IPS-NIHi7 (cell line): Measurements from ENCODE around the gene COA3.
A peak's percentile ranks its signal among the peaks of the same experiment; 100 is the strongest.
"Not testable (repeated sequence)": the region's sequence is repeated elsewhere in the genome, so short reads cannot be mapped to it uniquely, and the experiment has no call there.

Source experiments
- DNase-seq: peaks from one replicate; pipeline ENCODE4 v3.0.0; 2012; ENCODE audit warnings: mixed read lengths; ENCODE audit errors: extremely low spot score

The COA3 gene

DNA sequence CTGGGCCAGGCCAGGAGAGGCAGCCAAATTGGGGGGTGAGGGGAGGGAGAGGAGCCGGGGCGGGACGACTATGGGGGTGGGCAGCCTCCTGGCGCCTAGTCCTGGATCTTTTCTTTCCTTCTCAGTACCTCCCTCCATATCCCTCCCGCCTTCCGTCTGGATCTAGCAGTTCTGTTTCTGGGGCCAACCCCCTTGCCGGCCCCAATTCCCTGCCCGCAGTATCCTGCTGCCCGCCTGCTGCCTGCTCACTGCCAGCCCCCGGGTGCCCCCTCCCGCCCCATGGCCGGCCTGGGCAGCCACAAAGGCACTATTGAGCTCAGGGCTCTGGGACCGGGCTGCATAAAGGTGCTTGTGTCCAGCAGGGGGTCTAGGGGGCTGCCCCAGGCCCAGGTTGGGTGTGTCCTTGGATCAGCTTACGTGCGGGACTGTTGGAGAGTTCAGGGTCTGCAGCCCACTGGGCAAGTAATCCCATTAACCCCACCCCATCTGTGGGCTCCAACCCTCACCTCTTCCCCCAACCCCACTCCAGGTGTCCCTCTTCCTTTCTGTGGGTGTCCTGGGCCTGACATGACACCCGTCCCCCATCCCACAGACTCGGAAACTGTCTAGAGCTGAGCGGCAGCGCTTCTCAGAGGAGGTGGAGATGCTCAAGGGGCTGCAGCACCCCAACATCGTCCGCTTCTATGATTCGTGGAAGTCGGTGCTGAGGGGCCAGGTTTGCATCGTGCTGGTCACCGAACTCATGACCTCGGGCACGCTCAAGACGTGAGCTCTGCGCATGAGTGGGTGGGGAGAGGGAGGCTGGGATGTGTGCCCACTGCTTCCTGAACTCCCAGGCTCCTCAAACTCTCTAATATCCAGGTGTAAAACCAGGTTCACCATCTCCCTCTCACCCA is 16.1 kb downstream of the COA3 start:
- no peak for DNase-seq

DNA sequence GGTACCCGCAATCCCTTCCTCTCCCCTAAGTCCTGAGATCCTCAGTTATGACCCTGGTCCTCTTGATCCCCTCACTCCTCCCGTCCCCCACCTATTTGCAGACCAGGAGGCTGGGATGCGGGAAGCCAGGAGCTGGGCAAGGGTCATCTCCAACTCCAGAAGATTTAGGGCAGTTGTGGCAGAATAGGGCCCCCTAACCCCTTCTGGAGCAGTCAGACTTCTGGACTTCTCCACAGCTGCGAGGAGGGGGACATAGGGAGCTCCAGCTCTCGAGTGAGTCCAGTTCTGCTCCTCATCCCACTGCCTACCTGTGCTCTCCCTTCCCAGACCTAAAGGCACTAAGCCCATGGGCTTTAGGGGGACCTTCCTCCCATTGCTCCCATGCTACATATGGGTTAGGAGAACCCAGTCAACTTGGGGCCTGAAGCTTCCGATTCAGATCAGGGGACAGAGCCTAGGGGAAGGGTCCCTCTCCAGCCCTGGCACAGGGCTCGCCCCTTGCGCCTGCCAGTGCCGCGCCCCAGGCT is 16.8 kb downstream of the COA3 start:
- DNase-seq, result no peak

DNA sequence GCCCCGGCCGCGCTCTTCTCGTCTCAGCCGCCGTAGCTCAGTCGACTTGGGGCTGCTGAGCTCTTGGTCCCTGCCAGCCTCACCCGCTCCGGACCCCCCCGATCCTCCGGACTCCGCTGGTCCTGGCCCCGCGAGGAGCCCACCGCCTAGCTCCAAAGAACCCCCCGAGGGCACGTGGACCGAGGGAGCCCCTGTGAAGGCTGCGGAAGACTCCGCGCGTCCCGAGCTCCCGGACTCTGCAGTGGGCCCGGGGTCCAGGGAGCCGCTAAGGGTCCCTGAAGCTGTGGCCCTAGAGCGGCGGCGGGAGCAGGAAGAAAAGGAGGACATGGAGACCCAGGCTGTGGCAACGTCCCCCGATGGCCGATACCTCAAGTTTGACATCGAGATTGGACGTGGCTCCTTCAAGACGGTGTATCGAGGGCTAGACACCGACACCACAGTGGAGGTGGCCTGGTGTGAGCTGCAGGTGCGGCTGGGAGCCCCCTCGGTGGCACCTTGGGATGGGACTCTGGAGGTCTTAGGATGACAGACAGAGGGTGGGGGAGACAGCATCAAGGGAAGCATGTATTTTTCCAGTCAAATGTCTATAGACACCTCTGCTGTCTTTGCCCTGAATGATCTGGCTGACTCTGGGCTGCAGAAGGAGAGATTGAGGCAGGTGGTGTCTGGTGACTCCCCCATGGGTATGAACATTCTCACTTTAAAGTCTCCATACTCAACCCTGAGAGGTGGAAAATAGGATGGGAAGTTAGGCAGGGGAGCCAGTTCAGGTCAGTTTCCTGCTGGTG is 17.5 kb downstream of the COA3 start:
- no peak for DNase-seq

DNA sequence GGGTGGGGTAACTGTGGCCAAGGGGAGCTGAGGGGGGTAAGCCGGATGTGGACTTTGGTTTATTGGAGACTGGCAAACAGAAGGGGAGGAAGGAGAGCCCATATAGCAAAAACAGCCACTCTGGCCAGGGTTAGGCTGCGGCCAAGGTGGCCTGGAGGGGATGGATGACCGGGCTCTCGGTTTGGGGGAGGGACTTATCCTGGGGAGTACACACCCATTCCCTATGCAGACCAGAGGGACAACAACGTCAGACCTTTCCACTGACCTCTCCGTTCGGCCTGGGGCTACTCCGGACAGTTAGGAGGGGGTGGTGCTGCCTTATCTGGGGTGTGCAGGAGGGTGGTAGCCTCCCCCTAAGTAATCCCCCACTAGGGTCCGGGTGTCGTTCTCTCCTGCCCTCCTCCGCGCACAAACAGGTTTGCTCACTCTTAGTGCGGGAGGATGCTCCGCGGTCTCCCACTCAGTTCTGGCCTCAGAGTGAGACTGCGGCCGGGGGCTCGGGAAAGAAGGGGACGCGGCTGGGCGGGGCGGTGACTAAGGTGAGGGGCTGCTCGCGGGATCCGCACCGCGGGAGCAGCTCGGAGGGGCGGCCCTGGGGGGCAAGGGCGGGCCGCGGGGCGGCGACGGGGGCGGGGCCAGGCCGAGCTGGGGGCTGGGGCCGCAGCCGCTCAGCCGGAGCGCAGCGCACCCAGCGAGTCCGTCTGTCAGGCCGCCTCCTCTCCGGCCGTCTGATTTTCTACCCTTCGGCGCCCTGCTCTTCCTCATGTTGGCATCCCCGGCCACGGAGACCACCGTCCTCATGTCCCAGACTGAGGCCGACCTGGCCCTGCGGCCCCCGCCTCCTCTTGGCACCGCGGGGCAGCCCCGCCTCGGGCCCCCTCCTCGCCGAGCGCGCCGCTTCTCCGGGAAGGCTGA is 18.3 kb downstream of the COA3 start, which contains the start of gene WNK4:
Gene WNK4 (plus strand): TSS at position 675 of the 915 bp plus-strand sequence. CDS start 89 bp downstream, at position 764.
- peak; percentile 81 for DNase-seq

DNA sequence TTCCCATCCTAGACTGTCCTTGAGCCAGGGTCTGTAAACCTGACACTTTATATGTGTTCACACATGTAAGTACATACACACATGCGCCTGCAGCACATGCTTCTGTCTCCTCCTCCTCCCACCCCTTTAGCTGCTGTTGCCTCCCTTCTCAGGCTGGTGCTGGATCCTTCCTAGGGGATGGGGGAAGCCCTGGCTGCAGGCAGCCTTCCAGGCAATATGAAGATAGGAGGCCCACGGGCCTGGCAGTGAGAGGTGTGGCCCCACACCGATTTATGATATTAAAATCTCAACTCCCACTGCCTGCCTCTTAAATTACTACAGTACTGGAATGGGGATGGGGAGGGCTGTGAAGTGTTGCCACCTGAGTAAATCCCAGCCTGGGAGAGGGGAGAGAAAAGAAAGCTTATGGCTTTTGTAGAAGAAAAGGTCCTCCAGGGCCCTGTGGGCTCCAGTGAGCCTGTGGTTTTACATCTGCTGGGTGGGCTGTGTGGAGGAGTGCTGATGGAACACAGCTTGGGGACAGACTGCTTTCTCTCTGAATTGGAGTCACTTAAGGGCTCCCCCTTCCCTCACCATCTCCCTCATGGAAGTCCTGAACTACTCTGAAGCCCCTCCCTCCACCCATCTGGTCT is 19.1 kb downstream of the COA3 start:
- no peak for DNase-seq

DNA sequence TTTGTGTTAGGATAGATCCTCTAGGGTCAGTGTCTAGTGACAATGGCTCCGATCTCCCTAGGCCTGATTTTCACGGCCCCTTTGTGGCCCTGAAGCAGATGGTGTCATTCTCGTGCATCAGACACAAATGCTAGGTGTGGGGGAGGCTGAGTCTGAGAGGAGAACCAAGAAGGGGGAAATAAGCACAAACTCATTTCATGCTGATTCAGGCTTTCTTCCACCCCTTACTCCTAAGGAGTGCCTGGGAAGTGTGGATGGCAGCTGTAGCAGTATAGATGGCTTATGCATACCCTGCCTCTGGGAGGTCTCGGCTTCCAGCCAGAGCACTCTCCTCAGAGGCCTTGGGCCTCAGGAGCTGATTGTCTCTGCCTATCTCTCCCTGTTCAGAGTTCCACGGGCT is 19.9 kb downstream of the COA3 start:
- no peak for DNase-seq

DNA sequence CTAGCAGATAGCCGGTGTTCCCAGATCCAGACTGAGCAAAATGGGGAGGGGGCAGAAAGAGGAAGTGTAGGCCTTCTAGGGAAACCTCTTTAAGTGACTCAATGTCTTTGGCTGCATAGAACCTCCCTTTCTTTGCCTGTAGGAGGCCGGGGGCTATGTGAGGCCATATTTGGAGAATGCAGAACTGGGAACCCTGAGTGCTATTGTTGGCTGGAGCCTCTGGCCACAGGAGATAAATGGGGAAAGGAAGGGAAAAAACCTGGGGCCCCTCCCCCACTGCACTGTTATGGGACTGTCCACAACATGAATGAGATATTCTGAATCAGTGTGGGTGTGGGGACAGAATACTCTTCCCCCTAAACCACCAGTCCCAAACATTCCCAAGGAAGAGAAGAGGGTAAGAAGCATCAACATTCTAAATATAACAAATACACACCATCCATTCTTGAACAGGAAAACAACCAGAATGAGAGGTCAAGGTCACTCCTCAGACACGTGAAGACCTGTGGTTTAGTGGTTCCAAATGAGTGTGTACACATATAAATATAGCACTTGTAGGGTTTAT is 22.9 kb downstream of the COA3 start:
- no peak for DNase-seq

DNA sequence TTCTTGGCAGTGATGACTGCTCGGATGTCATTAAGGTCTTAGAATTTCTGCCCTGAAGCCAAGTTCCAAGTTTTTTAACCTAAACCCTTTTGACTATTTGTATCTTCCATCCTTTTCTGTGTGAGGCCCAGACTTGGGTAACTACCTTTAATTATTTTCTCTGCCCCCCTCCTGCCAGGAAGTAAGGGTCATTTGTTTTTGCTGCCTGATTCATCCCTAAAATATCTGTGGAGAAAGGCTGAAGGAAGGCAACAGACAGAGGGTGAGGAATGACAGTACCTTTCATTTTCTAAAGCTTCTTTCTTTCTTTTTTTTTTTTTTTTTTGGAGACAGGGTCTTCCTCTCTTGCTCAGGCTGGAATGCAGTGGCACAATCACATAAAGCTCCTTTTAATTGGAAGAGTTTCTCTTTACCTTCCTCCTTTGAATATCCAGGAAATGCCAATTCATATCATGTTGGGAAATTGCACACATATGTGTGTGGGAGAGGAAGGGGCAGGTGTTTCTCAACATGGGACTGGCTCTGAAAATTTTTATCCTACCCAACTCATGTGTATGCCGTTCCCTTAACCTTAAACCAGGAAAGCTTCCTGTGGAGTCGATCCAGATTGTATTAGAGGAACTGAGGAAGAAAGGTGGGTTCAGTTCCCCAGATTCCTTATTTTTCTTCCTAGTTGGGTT is 24.3 kb downstream of the COA3 start:
- no peak for DNase-seq

DNA sequence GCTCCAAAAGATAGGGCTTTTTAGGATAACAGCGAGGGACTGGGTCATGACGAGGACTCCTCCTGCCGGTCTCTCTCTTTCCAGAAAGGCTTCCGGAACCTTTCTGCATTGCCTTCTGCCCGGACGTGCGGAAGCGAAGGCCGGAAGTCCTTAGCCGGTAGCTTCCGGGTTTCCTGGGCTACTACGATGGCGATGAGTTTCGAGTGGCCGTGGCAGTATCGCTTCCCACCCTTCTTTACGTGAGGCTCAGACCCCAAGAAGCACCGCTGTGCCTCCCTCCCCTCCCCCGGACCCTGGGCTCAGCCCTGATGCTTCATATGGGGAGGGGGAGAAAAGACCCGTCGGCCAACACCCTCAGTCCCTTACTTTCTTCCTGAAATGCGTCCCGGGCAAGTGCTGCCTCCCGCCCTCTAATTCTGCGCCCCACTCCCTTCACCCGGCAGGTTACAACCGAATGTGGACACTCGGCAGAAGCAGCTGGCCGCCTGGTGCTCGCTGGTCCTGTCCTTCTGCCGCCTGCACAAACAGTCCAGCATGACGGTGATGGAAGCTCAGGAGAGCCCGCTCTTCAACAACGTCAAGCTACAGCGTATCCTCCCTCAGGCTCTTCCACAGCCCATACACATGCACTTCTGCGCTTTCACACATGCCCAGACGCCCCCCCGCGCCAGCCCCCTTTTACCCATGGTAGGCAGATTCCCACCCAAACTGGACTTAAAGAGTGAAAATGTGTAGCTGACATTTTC is 25.0 kb downstream of the COA3 start, which contains the start of gene VPS25:
Gene VPS25 (plus strand): TSS at position 160 of the 746 bp plus-strand sequence. CDS start 27 bp downstream, at position 187.
- peak; percentile 82 for DNase-seq

DNA sequence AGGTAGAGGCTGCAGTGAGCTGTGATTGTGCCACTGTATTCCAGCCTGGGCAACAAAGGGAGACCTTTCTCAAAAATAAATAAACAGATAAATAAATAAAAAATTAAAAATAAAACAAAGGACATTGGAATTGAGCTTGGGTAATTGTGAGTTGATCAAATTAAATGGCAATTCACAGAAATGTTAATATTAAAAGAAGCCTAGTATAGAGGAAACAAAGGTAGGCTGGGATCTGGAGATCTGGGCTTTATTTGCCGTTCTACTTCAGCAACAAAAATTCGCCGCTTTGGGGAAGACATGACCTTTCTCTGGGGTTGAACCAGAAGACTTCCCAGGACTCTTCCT is 25.6 kb downstream of the COA3 start:
- DNase-seq, result no peak

DNA sequence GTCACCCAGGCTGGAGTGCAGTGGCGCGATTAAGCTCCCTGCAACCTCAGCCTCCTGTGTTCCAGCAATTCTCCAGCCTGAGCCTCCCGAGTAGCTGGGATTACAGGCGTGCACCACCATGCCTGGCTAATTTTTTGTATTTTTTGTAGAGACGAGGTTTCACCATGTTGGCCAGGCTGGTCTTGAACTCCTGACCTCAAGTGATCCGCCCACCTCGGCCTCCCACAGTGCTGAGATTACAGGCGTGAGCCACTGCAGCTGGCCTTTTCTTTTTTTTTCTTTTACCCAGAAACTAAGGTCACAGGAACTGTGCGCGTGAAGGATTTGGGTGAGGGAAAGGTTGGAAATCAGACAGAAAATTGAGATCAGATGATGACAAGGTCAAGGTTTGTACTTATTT is 28.5 kb downstream of the COA3 start:
- not testable (repeated sequence) for DNase-seq

DNA sequence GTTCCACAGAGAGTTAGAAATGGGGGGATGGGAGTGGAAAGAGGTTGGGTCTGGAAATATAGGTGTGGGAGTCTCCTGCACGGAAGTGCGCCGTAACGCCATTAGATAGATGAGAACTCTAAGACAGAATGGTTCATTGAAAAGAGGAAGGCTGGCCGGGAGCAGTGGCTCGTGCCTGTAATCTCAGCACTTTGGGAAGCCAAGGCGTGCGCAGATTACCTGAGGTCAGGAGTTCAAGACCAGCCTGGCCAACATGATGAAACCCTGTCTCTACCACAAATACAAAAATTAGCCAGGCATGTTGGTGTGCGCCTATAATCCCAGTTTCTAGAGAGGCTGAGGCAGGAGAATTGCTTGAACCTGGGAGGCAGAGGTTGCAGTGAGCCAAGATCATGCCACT is 30.5 kb downstream of the COA3 start:
- not testable (repeated sequence) for DNase-seq

DNA sequence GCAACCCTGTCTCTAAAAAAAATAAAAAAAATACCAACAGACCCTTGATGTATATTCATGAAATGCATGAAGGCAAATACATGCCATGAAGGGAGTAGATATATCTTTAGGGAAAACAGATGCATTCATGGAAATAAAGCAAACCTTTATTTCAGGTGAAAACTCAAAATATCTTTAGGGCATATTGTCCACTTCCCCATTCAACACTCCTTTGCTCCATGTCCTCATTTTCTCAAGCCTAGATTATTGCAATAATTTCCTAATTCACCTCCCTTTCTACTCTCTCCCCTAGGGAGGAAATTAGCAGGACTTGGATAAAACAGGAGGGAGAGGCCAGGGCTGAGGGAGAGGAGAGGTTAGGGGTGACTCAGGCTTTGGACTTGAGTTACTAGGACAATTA is 31.0 kb downstream of the COA3 start:
- DNase-seq, result no peak

DNA sequence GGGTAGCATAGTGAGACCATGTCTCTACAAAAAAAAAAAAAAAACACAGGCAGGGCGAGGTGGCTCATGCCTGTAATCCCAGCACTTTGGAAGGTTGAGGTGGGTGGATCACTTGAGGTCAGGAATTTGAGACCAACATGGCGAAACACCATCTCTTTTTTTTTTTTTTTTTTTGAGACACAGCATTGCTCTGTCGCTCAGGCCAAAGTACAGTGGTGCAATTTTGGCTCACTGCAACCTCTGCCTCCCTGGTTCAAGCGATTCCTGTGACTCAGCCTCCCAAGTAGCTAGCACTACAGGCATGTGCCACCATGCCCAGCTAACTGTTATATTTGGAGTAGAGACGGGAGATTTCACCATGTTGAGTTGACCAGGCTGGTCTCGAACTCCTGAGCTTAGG is 32.4 kb downstream of the COA3 start:
- DNase-seq, result no peak

DNA sequence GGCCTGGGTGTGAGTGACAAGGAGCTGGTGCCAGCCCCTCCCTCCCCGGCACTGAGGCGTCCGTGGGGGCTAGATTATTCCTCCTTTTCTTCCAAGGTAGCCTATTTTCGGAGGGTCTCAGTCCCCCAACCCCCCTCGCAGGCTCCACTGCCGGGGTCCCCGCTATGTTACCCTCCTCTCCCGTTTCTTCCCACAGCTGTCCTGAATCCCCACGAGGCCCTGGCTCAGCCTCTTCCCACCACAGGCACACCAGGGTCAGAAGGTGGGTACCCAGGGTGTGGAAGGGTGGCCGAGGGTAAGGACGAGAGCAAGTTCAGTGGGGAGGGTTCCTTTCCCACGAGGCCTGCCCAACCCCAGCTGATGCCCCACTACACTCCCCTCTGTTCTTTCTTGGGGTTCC is 36.9 kb downstream of the COA3 start:
- DNase-seq, result no peak

DNA sequence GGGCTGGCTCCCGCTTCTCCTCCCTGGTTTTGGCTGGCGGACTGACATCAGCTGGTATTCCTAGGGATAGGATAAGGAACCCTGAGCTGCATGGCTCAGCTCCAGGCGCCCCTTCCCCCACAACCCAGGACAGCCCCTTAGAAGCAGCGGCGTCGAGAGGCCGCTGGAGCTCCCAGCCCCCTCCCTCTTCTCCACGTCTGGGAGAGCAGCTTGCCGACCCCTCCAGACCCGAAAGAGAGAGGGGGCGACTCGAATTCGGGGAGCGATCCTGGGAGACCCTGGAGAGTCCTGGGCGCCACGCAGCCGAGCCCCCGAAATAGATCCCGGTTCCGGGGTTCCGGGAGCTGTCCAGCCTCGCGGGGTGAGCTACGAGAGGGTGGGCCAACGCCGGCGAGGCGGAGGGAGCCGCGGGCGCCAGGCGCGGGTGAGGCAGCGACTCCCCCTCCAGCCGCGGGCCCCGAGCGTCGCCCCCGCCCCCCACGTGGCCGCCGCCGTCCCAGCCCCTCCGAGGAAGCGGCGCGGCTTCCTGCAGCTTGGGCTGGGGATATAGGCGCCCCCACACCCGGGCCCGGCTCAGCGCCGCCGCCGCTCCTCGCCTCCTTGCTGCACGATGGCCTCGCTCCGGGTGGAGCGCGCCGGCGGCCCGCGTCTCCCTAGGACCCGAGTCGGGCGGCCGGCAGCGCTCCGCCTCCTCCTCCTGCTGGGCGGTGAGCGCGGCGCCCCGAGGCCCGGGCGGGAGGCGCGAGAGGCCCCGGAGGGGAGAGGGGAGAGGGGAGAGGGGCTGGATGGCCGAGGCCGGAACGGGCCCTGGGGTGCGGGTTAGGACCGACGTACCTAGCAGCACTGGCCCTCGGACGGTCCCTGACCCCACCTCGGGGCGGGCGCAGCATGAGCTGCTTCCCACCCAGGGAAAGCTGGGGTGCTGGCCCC is 37.6 kb downstream of the COA3 start, which contains the start of gene RAMP2:
Gene RAMP2 (plus strand): TSS at position 576 of the 930 bp plus-strand sequence. CDS start 35 bp downstream, at position 611.
- DNase-seq, result peak; percentile 60

DNA sequence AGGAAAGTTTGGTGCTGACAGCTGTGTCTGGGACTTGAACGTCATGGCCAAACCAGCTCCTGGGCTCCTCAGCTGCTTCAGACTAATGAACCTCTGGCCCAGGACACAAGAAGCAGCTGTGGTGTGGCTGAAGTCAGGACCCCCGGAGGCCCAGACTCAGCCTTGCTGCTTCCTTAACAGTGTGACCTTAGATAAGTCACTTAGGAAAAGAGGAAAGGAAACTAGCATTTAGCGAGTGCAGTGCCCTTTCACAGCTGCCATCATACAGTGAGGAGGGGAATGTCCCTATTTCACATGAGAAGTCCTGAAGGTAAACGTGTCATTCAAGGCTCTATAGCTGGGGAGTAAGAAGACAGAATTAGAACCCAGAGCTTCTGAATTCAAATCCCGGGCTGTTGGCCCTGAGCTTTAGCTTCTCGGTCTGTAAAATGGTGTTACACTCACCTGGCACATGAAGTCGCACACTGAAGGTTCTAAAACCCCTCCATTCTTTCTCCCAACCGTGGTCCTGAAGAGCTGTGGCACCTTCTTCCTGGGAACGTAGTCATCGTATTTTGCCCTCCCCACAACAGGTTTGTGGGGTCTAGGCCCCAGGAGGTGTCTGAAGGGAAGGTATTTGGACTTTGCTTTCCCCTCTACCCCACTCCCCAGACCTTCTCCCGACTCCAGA is 38.4 kb downstream of the COA3 start:
- no peak for DNase-seq
